Trophoblast cell (in vitro differentiated cells and primary cell): ENCODE data around the gene COL25A1.

Experiments
- DNase-seq, 2 donors: peaks; one replicate each; pipeline ENCODE4 v3.0.0-alpha.2; 2016
- H2AFZ ChIP-seq: 2 replicates; pipeline ENCODE4 v1.6.1; 2013; ENCODE audit warnings: low read length, moderate library complexity, mild to moderate bottlenecking; ENCODE audit not compliant: insufficient read depth, poor library complexity
- H2AK5ac ChIP-seq: 2 replicates; pipeline ENCODE4 v1.6.1; 2013; ENCODE audit warnings: mild to moderate bottlenecking, low read length
- H2BK120ac ChIP-seq: 2 replicates; pipeline ENCODE4 v1.6.1; 2013; ENCODE audit warnings: low read length, mild to moderate bottlenecking, moderate library complexity; ENCODE audit not compliant: insufficient read depth, poor library complexity
- H2BK12ac ChIP-seq: 2 replicates; pipeline ENCODE4 v1.6.1; 2013; ENCODE audit warnings: mild to moderate bottlenecking, low read length, moderate library complexity
- H2BK5ac ChIP-seq: 2 replicates; pipeline ENCODE4 v1.6.1; 2013; ENCODE audit warnings: low read length, low read depth, moderate library complexity, mild to moderate bottlenecking; ENCODE audit not compliant: poor library complexity
- H3K14ac ChIP-seq: 2 replicates; pipeline ENCODE4 v1.6.1; 2013; ENCODE audit warnings: mild to moderate bottlenecking, low read length
- H3K18ac ChIP-seq: 2 replicates; pipeline ENCODE4 v1.6.1; 2013; ENCODE audit warnings: mild to moderate bottlenecking, low read length
- H3K23ac ChIP-seq: 2 replicates; pipeline ENCODE4 v1.6.1; 2013; ENCODE audit warnings: low read length
- H3K27ac ChIP-seq: 2 replicates; pipeline ENCODE4 v1.5.1; 2013; ENCODE audit warnings: low read depth, mild to moderate bottlenecking, inconsistent platforms, low read length, moderate library complexity
- H3K27me3 ChIP-seq: 2 replicates; pipeline ENCODE4 v1.6.1; 2013; ENCODE audit warnings: inconsistent platforms, mild to moderate bottlenecking, low read length, moderate library complexity; ENCODE audit not compliant: insufficient read depth
- H3K36me3 ChIP-seq, 2 experiments: 1 replicate in 1 of 2; 2 replicates in 1 of 2; pipeline ENCODE4 v1.6.1; 2013; ENCODE audit warnings: low read length in 2 of 2, mild to moderate bottlenecking in 2 of 2, moderate library complexity in 1 of 2; ENCODE audit not compliant: insufficient read depth in 2 of 2, control insufficient read depth in 1 of 2
- H3K4ac ChIP-seq: 2 replicates; pipeline ENCODE4 v1.6.1; 2013; ENCODE audit warnings: low read depth, mild to moderate bottlenecking, low read length, moderate library complexity
- H3K4me1 ChIP-seq, 2 experiments: 1 replicate in 1 of 2; 2 replicates in 1 of 2; pipeline ENCODE4 v1.6.1; 2013; ENCODE audit warnings: low read length in 2 of 2, mild to moderate bottlenecking in 2 of 2, moderate library complexity in 1 of 2; ENCODE audit not compliant: insufficient read depth in 2 of 2, control insufficient read depth in 1 of 2
- H3K4me2 ChIP-seq: 2 replicates; pipeline ENCODE4 v1.6.1; 2013; ENCODE audit warnings: inconsistent platforms, mild to moderate bottlenecking, low read length, moderate library complexity
- H3K4me3 ChIP-seq: 2 replicates; pipeline ENCODE4 v1.5.1; 2013; ENCODE audit warnings: mild to moderate bottlenecking, low read depth, low read length, inconsistent platforms
- H3K79me1 ChIP-seq: one replicate; pipeline ENCODE4 v1.6.1; 2013; ENCODE audit warnings: low read length
- H3K79me2 ChIP-seq: 2 replicates; pipeline ENCODE4 v1.6.1; 2013; ENCODE audit warnings: low read length, mild to moderate bottlenecking; ENCODE audit not compliant: control insufficient read depth, insufficient read depth, poor library complexity
- H3K9ac ChIP-seq: 2 replicates; pipeline ENCODE4 v1.6.1; 2013; ENCODE audit warnings: mild to moderate bottlenecking, low read length
- H3K9me3 ChIP-seq: 2 replicates; pipeline ENCODE4 v1.6.1; 2013; ENCODE audit warnings: low read depth, mild to moderate bottlenecking, control low read depth, inconsistent platforms, low read length; ENCODE audit not compliant: insufficient read depth
- H4K12ac ChIP-seq: 2 replicates; pipeline ENCODE4 v1.6.1; 2013; ENCODE audit warnings: low read depth, mild to moderate bottlenecking, low read length, moderate library complexity
- H4K8ac ChIP-seq: 2 replicates; pipeline ENCODE4 v1.6.1; 2013; ENCODE audit warnings: low read depth, mild to moderate bottlenecking, low read length, moderate library complexity
- H4K91ac ChIP-seq: one replicate; pipeline ENCODE4 v1.6.1; 2013; ENCODE audit warnings: low read depth, mild to moderate bottlenecking, low read length, moderate library complexity
- WGBS: extraction: QIAGEN DNeasy Blood & Tissue Kit; methylation state at CpG from one replicate; pipeline ENCODE4 v1.1.7; 2013; ENCODE audit warnings: missing lambda C conversion rate; ENCODE audit not compliant: insufficient read length, insufficient coverage; ENCODE audit errors: extremely low coverage; 5-methylcytosine and 5-hydroxymethylcytosine counted together

COL25A1 gene

GRCh38 chr4:109067508-109068235 is 234.8 kb downstream of the COL25A1 start:
- H3K9ac ChIP-seq: no peak overlapping the region
- no peaks in the 10 kb centered on the region for H3K4me1 ChIP-seq
- H3K18ac ChIP-seq: no peak overlapping the region
- H3K4me2 ChIP-seq: no peak overlapping the region
- no peaks in the 10 kb centered on the region for H3K9me3 ChIP-seq
- no peaks in the 10 kb centered on the region for H3K79me2 ChIP-seq
- H2BK120ac ChIP-seq: no peak overlapping the region
- H4K12ac ChIP-seq: no peak overlapping the region
- no peak overlapping the region for H3K4me3 ChIP-seq
- no peak overlapping the region for H4K8ac ChIP-seq
- H3K14ac ChIP-seq: no peak overlapping the region
- no peaks in the 10 kb centered on the region for H3K79me1 ChIP-seq
- H3K27ac ChIP-seq: no peak overlapping the region
- H3K23ac ChIP-seq: no peak overlapping the region
- H3K4ac ChIP-seq: no peak overlapping the region
- no peaks in the 10 kb centered on the region for H3K27me3 ChIP-seq
- no peaks in the 10 kb centered on the region for H3K36me3 ChIP-seq
- H4K91ac ChIP-seq: no peak overlapping the region
- no peak overlapping the region for H2AK5ac ChIP-seq
- H2BK12ac ChIP-seq: no peak overlapping the region
- H2AFZ ChIP-seq: no peak overlapping the region
- H2BK5ac ChIP-seq: no peak overlapping the region
- peak in 1 of 2 donors; percentile 24 for DNase-seq
- no CpG with 5 or more reads among the region's 4 CpGs for WGBS

- H3K79me2 ChIP-seq: no peaks in the 10 kb centered on the region
- no peaks in the 10 kb centered on the region for H3K27me3 ChIP-seq
- DNase-seq: no peak
- no peaks in the 10 kb centered on the region for H3K9me3 ChIP-seq
- no peak overlapping the region for H4K8ac ChIP-seq
- no peak overlapping the region for H3K23ac ChIP-seq
- WGBS: no CpG with 5 or more reads among the region's 4 CpGs
- H3K36me3 ChIP-seq: no peaks in the 10 kb centered on the region
- no peak overlapping the region for H3K14ac ChIP-seq
- no peak overlapping the region for H2AFZ ChIP-seq
- no peak overlapping the region for H2BK5ac ChIP-seq
- no peak overlapping the region for H2BK12ac ChIP-seq
- H3K4ac ChIP-seq: no peak overlapping the region
- H3K4me2 ChIP-seq: no peak overlapping the region
- H3K9ac ChIP-seq: peak overlapping the region; percentile 33
- no peak overlapping the region for H4K91ac ChIP-seq
- H3K4me1 ChIP-seq: no peaks in the 10 kb centered on the region
- H3K27ac ChIP-seq: no peak overlapping the region
- no peak overlapping the region for H4K12ac ChIP-seq
- H3K79me1 ChIP-seq: no peaks in the 10 kb centered on the region
- H3K4me3 ChIP-seq: no peak overlapping the region
- H2AK5ac ChIP-seq: no peak overlapping the region
- no peak overlapping the region for H3K18ac ChIP-seq
- H2BK120ac ChIP-seq: no peak overlapping the region
Measured at GRCh38 chr4:109065006-109065405, 237.5 kb downstream of the COL25A1 start.

GRCh38 chr4:109053257-109053656 is 249.2 kb downstream of the COL25A1 start:
- Histone ChIP-seq H3K14ac (no peak overlapping the region), H4K8ac (no peak overlapping the region), H3K36me3 (no peaks in the 10 kb centered on the region), H3K18ac (no peak overlapping the region), H3K27ac (no peak overlapping the region), H3K23ac (no peak overlapping the region), H2AK5ac (no peak overlapping the region), H3K79me1 (no peaks in the 10 kb centered on the region), H2BK5ac (no peak overlapping the region), H3K4me2 (no peak overlapping the region), H3K9me3 (no peaks in the 10 kb centered on the region), H2BK120ac (no peak overlapping the region), H3K27me3 (no peaks in the 10 kb centered on the region), H3K4me3 (no peak overlapping the region), H3K9ac (no peak overlapping the region), H2BK12ac (no peak overlapping the region), H3K4me1 (no peaks in the 10 kb centered on the region), H4K12ac (no peak overlapping the region), H3K79me2 (no peaks in the 10 kb centered on the region), H4K91ac (no peak overlapping the region), H3K4ac (no peak overlapping the region), H2AFZ (no peak overlapping the region)
- no CpG with 5 or more reads among the region's 5 CpGs for WGBS
- DNase-seq: no peak

GRCh38 chr4:109052821-109053220 is 249.6 kb downstream of the COL25A1 start:
- Histone ChIP-seq H3K23ac (no peak overlapping the region), H3K9me3 (no peaks in the 10 kb centered on the region), H3K27me3 (no peaks in the 10 kb centered on the region), H3K9ac (no peak overlapping the region), H2BK120ac (no peak overlapping the region), H3K4me1 (no peaks in the 10 kb centered on the region), H4K12ac (no peak overlapping the region), H3K79me1 (no peaks in the 10 kb centered on the region), H3K36me3 (no peaks in the 10 kb centered on the region), H3K27ac (no peak overlapping the region), H2BK12ac (no peak overlapping the region), H2AK5ac (no peak overlapping the region), H3K4ac (no peak overlapping the region), H4K8ac (no peak overlapping the region), H3K14ac (no peak overlapping the region), H3K4me2 (no peak overlapping the region), H3K18ac (no peak overlapping the region), H2BK5ac (no peak overlapping the region), H3K4me3 (no peak overlapping the region), H2AFZ (no peak overlapping the region), H4K91ac (no peak overlapping the region), H3K79me2 (no peaks in the 10 kb centered on the region)
- WGBS: no CpG with 5 or more reads among the region's 1 CpG
- peak in 1 of 2 donors; percentile 4 for DNase-seq
